Stimulated activated CD4-positive, alpha-beta T cell treated with anti-CD3 and anti-CD28 coated beads, Interleukin-4, amount 100 ng/mL, for 24 hours (primary cell): ENCODE measurements around the gene GYPB.
"Not testable (repeated sequence)": the region's sequence is repeated elsewhere in the genome, so short reads cannot be mapped to it uniquely, and the experiment has no call there.

Experiments used
- DNase-seq: peaks from one replicate; pipeline ENCODE4 v3.0.0-alpha.2; 2020

Gene GYPB

GRCh38 chr4:144019277-144019676 lies at the start of gene GYPB:
TSS of gene GYPB (minus strand) at chr4:144019380. CDS start at chr4:144019287, 93 bp downstream.
- DNase-seq, result not testable (repeated sequence)

DNA sequence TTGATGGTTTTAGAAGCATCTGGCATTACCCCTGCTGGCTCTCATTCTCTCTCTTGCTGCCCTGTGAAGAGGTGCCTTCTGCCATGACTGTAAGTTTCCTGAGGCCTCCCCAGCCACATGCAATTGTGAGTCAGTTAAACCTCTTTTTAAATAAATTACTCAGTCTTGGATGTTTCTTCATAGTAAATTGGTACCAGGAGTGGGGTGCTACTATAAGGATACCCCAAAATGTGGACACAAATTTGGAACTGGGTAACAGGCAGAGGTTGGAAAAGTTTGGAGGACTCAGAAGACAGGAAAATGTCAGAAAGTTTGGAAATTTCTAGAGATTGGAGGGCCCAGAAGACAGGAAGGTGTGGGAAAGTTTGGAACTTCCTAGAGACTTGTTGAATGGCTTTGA lies 42.4 kb upstream of the GYPB start:
- not testable (repeated sequence) for DNase-seq

DNA sequence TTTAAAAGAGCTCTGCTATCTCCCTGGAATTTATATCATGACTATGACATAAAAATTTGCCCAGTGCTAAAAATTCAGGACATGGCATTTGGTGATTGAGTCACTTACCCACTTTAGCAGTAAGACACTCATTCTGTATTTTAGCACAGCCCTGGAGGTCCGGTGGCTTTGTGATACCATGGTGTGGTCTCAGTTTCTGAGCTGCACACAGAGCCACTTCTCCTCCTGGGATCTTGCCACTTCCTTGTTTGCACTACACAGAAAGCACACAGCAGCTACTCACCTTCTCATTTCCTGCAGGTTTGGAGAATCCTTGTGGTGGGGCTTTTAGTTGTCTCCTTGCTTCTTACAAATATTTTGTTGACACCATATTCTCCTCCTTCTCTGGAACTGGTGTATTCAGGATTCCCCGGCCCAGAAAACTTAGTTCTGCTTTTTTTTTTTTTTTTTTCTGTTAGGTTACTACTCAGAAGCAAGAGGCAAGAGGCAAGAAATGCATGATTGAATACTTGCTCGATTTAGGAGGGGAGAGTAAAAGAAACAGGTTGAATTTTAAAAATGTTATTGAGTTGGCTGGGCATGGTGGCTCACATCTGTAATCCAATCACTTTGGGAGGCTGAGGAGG lies 41.2 kb upstream of the GYPB start:
- not testable (repeated sequence) for DNase-seq

GRCh38 chr4:144056800-144057199 lies 37.6 kb upstream of the GYPB start:
- no peak for DNase-seq

GRCh38 chr4:144055336-144055735 lies 36.2 kb upstream of the GYPB start:
- DNase-seq, result not testable (repeated sequence)

DNA sequence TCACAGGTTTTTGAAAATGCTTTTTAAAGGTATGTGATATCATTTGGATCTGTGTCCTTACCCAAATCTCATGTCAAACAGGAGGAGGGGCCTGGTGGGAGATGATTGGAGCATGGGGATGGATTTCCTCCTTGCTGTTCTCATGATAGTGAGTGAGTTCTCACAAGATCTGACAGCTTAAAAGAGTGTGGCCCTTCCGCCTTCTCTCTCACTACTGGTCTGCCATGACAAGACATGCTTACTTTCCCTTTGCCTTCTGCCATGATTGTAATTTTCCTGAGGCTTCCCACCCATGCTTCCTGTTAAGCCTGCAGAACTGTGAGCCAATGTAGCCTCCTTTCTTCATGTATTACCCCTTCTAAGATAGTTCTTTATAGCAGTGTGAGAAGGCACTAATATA lies 32.3 kb upstream of the GYPB start:
- DNase-seq, result not testable (repeated sequence)

- not testable (repeated sequence) for DNase-seq
Observed at GRCh38 chr4:144050631-144051030, 31.5 kb upstream of the GYPB start.

- not testable (repeated sequence) for DNase-seq
Observed at GRCh38 chr4:144049495-144050424, 30.6 kb upstream of the GYPB start.

- DNase-seq, result not testable (repeated sequence)
Observed at GRCh38 chr4:144044936-144045335, 25.8 kb upstream of the GYPB start.

DNA sequence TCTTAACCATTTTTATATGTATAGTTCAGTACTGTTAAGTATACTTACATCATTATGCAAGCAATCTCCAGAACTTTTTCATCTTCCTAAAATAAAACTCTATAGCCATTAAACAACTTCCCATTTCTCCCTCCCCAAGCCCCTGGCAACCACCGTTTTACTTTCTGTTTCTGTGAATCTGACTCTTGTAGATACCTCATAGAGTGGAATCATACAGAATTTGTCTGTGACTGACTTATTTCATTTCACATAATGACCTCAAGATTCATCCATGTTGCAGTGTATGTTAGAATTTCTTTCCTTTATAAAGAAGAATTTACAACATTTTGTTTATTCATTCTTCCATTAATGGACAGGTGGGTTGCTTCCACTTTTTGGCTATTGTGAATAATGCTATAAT lies 13.4 kb upstream of the GYPB start:
- DNase-seq, result not testable (repeated sequence)

DNA sequence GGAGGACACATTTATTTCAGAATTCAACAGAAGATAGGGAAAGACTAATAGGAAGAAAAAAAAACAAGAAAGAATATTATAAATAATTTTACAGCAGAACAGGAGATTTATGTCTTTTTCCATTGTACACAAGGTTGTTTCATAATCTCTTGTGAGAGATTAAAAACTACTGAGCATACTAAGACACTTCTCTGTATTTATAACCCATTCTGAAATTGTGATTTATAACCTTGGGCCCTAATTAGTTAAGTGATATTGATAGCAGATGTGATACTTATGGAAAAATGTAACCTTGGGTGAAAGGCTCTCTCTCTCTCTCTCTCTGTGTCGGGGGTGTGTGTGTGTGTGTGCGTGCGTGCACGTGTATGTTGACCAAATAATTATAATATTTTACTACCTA lies 12.7 kb upstream of the GYPB start:
- not testable (repeated sequence) for DNase-seq

DNA sequence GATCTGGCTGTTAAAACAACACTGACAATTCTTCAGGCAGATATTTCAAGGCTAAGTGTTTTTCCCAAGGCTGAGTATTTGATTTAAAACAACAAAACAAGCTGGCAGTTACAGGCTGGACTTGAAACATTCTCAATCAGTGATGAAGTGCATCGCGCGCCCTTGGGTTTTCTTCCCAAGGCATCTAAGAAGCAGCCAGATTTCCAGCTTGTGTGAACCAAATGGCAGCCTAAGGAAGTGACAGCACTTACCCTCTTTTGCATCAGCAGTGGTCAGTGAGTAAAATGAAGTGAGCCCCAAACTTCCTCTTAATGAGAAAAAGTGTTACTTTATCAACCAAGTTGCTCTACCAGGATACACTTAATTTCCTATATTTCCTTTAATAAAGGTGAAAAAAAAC lies 12.2 kb upstream of the GYPB start:
- DNase-seq, result not testable (repeated sequence)

DNA sequence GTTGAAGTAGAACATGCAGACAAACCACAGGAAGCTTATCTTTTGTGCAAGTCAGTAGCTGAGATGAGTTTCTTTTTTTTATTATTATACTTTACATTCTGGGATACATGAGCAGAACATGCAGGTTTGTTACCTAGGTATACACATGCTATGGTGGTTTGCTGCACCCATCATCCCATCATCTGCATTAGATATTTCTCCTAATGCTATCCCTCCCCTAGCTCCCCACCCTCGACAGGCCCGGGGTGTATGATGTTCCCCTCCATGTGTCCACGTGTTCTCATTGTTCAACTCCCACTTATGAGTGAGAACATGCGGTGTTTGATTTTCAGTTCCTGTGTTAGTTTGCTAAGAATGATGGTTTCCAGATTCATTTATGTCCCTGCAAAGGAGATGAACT lies 11.5 kb upstream of the GYPB start:
- not testable (repeated sequence) for DNase-seq

DNA sequence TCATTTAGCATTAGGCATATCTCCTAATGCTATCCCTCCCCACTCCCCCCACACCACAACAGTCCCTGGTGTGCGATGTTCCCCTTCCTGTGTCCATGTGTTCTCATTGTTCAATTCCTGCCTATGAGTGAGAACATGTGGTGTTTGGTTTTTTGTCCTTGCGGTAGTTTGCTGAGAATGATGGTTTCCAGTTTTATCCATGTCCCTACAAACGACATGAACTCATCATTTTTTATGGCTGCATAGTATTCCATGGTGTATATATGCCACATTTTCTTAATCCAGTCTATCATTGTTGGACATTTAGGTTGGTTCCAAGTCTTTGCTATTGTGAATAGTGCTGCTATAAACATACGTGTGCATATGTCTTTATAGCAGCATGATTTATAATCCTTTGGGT lies 7.5 kb upstream of the GYPB start:
- not testable (repeated sequence) for DNase-seq

GRCh38 chr4:144024399-144025053 lies 5.3 kb upstream of the GYPB start:
- DNase-seq, result not testable (repeated sequence)

GRCh38 chr4:144022772-144023400 lies 3.7 kb upstream of the GYPB start:
- DNase-seq, result not testable (repeated sequence)

- not testable (repeated sequence) for DNase-seq
Observed at GRCh38 chr4:144021336-144021990, 2.3 kb upstream of the GYPB start.

- not testable (repeated sequence) for DNase-seq
Observed at GRCh38 chr4:144018223-144019000, 768 bp downstream of the GYPB start.

DNA sequence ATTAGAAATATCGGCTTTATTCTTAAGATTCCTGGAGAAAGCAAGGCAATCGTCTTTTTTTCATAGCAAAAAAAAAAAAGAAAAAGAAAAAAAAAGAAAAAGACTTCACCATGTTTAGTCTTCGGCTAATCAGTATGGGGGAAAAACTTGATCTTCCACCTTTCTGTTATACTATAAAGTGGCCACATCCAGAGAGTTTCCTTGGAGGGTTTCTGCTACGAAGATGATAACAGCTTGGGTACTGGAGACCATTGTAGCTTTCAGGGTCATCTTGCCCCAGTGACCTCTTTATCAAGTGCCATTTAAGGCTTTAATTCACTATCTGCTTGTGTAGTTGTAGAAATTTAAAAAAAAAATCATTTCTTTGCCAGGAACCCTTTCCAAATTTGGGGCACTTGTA lies 1.9 kb downstream of the GYPB start:
- DNase-seq, result not testable (repeated sequence)

DNA sequence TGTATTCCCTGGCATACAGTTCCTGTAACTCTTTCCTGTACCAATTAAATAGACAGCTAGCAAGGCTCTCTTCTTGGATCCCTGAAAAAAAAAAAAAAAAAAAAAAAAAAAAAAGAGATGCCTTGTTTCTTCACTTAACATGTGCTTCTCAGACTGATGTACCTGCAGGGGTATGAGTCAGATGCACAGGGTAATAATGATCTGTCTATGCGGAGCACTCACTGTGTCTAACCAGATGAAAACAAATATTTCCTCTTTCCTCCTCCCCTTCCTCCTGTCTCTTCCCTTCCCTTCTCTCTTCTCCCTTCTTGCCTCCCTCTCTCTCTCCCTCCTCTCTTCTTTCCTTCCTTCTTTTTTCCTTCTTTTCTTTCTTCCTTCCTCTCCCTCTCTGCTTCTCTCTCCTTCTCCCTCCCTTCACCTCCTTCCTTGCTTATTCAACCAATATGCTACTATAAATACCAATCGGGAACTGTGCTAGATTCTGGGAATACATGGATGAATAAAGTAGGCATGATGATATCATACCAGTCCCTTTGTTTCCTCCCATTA lies 3.0 kb downstream of the GYPB start:
- not testable (repeated sequence) for DNase-seq

- DNase-seq, result no peak
Observed at GRCh38 chr4:144014808-144015207, 4.4 kb downstream of the GYPB start.
